DOHH2 (cell line): ENCODE measurements around the gene MPZL3.

ENCODE experiments used
- CTCF ChIP-seq: fragments of 200-600 bp; sonication (generic); IDR thresholded peaks from one replicate; pipeline ENCODE4 v1.5.1; 2014; ENCODE audit warnings: antibody characterized with exemption, mild to moderate bottlenecking, low read depth, low read length; ENCODE audit not compliant: poor library complexity, severe bottlenecking
- EZH2phosphoT487 ChIP-seq: fragments of 200-600 bp; sonication (generic); IDR thresholded peaks from 2 replicates; pipeline ENCODE4 v1.6.1; 2017; ENCODE audit warnings: borderline replicate concordance, mild to moderate bottlenecking, antibody characterized with exemption, low read length, moderate library complexity, mixed read lengths

- TF ChIP-seq CTCF (no peak), EZH2phosphoT487 (no peak)
Measured at GRCh38 chr11:118265954-118266353, 13.8 kb upstream of the MPZL3 start.
